Choroid plexus epithelial cell (primary cell): ENCODE measurements around the gene RMDN3.
A peak's percentile ranks its signal among the peaks of the same experiment; 100 is the strongest.

Experiments used
- DNase-seq: peaks from one replicate; pipeline ENCODE4 v3.0.0-alpha.2; 2010; ENCODE audit warnings: low read depth
- H3K4me3 ChIP-seq: 2 replicates; pipeline ENCODE4 v1.5.1; 2011; ENCODE audit warnings: low read depth, mild to moderate bottlenecking, control low read depth, low read length, moderate library complexity
- TF ChIP-seq, protein P1 (sequence below): conservative IDR thresholded peaks from 2 replicates; pipeline ENCODE4 v1.5.1; 2011; ENCODE audit warnings: low read depth, mild to moderate bottlenecking, control low read depth, inconsistent platforms, low read length, moderate library complexity

RMDN3 gene

DNA sequence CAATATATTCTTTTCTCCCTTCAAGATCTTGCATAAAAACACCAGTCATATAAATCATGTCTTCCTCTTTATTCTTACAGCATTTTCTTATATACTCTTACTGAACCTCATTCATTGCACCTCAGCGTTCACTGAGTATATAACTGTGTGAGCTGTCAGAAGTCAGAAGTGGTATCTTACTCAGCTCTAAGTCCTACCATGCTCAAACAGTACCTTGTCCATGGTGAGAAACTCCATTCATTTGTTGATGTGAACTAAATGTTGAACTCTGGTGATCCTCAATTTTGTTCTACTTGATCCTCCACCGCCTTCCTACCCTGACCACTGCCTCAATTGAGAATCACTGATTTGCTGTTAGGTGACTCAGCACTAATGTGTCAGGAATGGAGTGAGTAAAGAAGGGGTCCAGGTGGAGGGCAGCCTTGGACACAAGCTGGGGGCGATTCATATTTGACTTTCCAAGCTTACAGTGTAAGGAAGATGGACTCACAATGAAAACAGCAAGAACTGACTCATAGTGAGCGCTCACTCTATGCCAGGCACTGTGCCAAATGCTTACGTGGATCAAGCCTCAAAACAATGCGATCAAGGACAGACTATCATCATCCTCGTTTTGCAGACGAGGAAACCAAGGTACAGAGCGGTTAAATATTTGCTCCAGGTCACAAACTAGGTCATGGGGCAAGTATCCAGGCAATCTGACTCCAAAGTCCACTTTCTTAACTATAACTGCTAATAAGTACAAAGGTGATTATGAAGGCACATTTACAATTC, 38.3 kb upstream of the RMDN3 start:
- H3K4me3 ChIP-seq, result no peak overlapping the region
- TF ChIP-seq, protein P1, sequence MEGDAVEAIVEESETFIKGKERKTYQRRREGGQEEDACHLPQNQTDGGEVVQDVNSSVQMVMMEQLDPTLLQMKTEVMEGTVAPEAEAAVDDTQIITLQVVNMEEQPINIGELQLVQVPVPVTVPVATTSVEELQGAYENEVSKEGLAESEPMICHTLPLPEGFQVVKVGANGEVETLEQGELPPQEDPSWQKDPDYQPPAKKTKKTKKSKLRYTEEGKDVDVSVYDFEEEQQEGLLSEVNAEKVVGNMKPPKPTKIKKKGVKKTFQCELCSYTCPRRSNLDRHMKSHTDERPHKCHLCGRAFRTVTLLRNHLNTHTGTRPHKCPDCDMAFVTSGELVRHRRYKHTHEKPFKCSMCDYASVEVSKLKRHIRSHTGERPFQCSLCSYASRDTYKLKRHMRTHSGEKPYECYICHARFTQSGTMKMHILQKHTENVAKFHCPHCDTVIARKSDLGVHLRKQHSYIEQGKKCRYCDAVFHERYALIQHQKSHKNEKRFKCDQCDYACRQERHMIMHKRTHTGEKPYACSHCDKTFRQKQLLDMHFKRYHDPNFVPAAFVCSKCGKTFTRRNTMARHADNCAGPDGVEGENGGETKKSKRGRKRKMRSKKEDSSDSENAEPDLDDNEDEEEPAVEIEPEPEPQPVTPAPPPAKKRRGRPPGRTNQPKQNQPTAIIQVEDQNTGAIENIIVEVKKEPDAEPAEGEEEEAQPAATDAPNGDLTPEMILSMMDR, result no peak
- DNase-seq, result peak; percentile 96

DNA sequence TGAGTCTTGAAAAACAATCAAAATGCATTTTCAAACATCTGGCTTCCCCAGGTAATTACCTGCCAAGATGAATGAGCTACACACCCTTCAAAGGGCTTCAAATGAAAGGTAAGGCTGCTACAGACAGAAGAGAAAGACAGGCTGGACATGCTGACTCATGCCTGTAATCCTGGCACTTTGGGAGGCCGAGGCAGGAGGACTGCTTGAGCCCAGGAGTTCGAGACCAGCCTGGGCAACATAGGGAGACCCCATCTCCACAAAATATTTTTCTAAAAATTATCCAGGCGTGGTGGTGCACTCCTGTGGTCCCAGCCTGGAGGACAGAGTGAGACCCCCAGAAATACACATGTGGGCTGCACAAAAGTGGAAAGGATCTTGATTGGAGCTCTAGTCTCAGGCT, 37.3 kb upstream of the RMDN3 start:
- TF ChIP-seq, protein P1, result no peak
- no peak for DNase-seq
- H3K4me3 ChIP-seq, result no peak overlapping the region

- DNase-seq, result peak; percentile 49
- H3K4me3 ChIP-seq, result no peak overlapping the region
- TF ChIP-seq, protein P1, result no peak
Observed at GRCh38 chr15:40790718-40791117, 35.7 kb upstream of the RMDN3 start.

DNA sequence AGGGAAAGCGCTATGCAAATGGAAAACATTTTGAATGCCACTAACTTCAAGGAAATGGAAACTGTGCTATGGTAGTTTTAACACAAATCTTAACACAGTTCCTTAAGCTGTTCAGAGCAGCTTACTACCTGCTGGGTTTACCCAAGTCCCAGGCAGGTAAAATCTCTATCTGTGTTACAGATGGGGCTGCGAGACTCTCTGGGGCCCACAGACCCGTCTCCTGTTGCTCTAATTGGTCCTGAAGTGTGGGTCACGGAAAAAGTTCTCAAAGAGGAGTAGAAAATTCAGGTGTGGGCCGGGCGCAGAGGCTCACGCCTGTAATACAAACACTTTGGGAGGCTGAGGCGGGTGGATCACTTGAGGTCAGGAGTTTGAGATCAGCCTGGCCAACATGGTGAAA, 34.9 kb upstream of the RMDN3 start:
- TF ChIP-seq, protein P1, result no peak
- DNase-seq, result no peak
- H3K4me3 ChIP-seq, result no peak overlapping the region

DNA sequence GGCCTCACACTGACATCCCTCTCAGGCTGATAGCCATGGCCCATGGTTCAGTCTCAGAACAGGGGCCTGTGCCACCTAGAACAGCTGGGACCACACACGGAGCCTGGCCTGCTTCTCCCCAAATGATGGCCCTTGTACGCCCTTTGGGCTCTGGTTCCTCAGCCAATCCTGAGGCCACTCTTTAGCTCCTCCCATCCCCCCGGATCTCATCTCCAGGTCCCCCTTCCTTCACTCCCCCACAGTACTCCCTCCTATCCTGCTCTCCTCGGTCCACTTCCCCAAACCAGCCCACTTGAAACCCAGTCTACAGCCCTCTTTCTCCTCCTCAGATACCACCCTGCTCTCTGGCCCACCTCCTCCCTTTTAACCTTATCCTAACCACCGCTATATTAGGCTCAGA, 34.1 kb upstream of the RMDN3 start:
- TF ChIP-seq, protein P1, result no peak
- no peak overlapping the region for H3K4me3 ChIP-seq
- DNase-seq, result no peak

DNA sequence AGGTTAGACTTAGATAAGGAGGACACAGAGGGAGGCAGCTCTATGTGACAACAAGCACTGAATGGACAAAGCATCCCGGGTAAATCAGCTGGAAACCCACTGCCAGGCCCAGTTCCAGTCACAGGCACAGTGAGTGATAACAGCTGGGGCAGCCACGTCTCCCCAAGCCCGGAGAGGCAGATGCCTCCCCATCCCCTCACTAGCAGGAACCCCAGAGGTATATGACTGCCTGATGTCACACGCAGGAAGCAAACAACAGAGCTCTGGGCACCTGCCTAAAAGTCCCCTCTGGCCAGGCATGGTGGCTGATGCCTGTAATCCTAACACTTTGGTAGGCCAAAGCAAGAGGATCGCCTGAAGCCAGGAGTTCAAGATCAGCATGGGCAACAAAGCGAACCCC, 32.9 kb upstream of the RMDN3 start:
- H3K4me3 ChIP-seq, result no peak overlapping the region
- DNase-seq, result no peak
- TF ChIP-seq, protein P1, result no peak

- TF ChIP-seq, protein P1, result no peak
- no peak overlapping the region for H3K4me3 ChIP-seq
- DNase-seq, result peak; percentile 71
Observed at GRCh38 chr15:40787344-40787841, 32.3 kb upstream of the RMDN3 start.
